HCT116 (cell line): ENCODE measurements around the gene IMMP2L.

Experiments
- CEBPB ChIP-seq: IDR thresholded peaks from 2 replicates; pipeline ENCODE4 v1.6.1; 2012; ENCODE audit warnings: low read depth
- EGR1 ChIP-seq: IDR thresholded peaks from 2 replicates; pipeline ENCODE4 v1.6.1; 2012; ENCODE audit warnings: low read depth
- ELF1 ChIP-seq: IDR thresholded peaks from 2 replicates; pipeline ENCODE4 v1.6.1; 2012; ENCODE audit warnings: low read depth, borderline replicate concordance
- EZH2phosphoT487 ChIP-seq: fragments of 200-600 bp; IDR thresholded peaks from 2 replicates; pipeline ENCODE4 v1.6.1; 2018; ENCODE audit warnings: antibody characterized with exemption, borderline replicate concordance
- FOSL1 ChIP-seq: IDR thresholded peaks from 2 replicates; pipeline ENCODE4 v1.6.1; 2012; ENCODE audit warnings: low read depth
- POLR2A ChIP-seq: IDR thresholded peaks from 2 replicates; pipeline ENCODE4 v1.7.0; 2011; ENCODE audit warnings: borderline replicate concordance; ENCODE audit not compliant: insufficient read depth, insufficient read length; ENCODE audit errors: extremely low read depth
- SIN3A ChIP-seq: IDR thresholded peaks from 2 replicates; pipeline ENCODE4 v1.6.1; 2012; ENCODE audit warnings: low read depth
- SP1 ChIP-seq: IDR thresholded peaks from 2 replicates; pipeline ENCODE4 v1.6.1; 2012; ENCODE audit warnings: low read depth
- ZFX ChIP-seq: fragments of 450-650 bp; IDR thresholded peaks from 2 replicates; pipeline ENCODE4 v1.6.1; 2017
- ZNF274 ChIP-seq: fragments of 200-500 bp; sonication (Bioruptor generic); IDR thresholded peaks from 2 replicates; pipeline ENCODE4 v1.6.1; 2014; ENCODE audit warnings: mild to moderate bottlenecking, low read depth, low read length, inconsistent platforms
- TF ChIP-seq, protein P1 (sequence below), 3 experiments: fragments of 200-600 bp in 1 of 3; sonication (generic) in 1 of 3; IDR thresholded peaks in 2 of 3; conservative IDR thresholded peaks in 1 of 3; 2 replicates each; pipeline ENCODE4 v1.5.1; 2012 to 2017; ENCODE audit warnings: low read depth in 2 of 3, low read length in 2 of 3, antibody characterized with exemption in 1 of 3, borderline replicate concordance in 1 of 3, control low read depth in 1 of 3, mild to moderate bottlenecking in 1 of 3, mixed read lengths in 1 of 3, mixed run types in 1 of 3, moderate library complexity in 1 of 3; ENCODE audit not compliant: insufficient read depth in 1 of 3
- TF ChIP-seq, protein P2 (sequence below): IDR thresholded peaks from 2 replicates; pipeline ENCODE4 v1.6.1; 2012; ENCODE audit warnings: low read depth

DNA sequence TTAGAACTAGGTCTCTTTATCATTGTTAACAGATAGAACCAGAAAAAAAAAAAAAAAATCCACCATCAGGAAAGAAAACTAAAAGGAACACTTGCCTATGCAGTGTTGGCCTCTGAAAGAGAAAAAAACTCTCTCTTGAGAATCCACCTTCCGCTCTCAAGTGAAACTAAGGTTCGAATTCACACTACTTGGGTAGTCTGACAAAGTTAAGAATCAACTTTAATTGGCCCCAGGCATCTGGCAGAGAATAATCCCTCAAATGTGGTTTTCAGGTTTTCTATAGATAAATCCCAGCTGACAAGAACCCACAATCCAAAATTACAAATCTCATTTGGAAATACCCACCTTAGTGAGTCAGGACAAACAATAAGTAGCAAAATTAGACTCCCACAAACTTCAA is 671.1 kb downstream of the IMMP2L start:
- TF ChIP-seq POLR2A: no peak
- TF ChIP-seq, protein P1, sequence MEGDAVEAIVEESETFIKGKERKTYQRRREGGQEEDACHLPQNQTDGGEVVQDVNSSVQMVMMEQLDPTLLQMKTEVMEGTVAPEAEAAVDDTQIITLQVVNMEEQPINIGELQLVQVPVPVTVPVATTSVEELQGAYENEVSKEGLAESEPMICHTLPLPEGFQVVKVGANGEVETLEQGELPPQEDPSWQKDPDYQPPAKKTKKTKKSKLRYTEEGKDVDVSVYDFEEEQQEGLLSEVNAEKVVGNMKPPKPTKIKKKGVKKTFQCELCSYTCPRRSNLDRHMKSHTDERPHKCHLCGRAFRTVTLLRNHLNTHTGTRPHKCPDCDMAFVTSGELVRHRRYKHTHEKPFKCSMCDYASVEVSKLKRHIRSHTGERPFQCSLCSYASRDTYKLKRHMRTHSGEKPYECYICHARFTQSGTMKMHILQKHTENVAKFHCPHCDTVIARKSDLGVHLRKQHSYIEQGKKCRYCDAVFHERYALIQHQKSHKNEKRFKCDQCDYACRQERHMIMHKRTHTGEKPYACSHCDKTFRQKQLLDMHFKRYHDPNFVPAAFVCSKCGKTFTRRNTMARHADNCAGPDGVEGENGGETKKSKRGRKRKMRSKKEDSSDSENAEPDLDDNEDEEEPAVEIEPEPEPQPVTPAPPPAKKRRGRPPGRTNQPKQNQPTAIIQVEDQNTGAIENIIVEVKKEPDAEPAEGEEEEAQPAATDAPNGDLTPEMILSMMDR (IDR thresholded peaks at IDR 0.05 in 2 of 3, conservative IDR thresholded peaks at IDR 0.05 in 1 of 3; ENCODE audit: borderline replicate concordance in 1 of 3, insufficient read depth in 1 of 3, low read depth in 2 of 3, low read length in 2 of 3): no peak
- TF ChIP-seq ZNF274: no peak
- TF ChIP-seq, protein P2, sequence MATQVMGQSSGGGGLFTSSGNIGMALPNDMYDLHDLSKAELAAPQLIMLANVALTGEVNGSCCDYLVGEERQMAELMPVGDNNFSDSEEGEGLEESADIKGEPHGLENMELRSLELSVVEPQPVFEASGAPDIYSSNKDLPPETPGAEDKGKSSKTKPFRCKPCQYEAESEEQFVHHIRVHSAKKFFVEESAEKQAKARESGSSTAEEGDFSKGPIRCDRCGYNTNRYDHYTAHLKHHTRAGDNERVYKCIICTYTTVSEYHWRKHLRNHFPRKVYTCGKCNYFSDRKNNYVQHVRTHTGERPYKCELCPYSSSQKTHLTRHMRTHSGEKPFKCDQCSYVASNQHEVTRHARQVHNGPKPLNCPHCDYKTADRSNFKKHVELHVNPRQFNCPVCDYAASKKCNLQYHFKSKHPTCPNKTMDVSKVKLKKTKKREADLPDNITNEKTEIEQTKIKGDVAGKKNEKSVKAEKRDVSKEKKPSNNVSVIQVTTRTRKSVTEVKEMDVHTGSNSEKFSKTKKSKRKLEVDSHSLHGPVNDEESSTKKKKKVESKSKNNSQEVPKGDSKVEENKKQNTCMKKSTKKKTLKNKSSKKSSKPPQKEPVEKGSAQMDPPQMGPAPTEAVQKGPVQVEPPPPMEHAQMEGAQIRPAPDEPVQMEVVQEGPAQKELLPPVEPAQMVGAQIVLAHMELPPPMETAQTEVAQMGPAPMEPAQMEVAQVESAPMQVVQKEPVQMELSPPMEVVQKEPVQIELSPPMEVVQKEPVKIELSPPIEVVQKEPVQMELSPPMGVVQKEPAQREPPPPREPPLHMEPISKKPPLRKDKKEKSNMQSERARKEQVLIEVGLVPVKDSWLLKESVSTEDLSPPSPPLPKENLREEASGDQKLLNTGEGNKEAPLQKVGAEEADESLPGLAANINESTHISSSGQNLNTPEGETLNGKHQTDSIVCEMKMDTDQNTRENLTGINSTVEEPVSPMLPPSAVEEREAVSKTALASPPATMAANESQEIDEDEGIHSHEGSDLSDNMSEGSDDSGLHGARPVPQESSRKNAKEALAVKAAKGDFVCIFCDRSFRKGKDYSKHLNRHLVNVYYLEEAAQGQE: no peak
- TF ChIP-seq EZH2phosphoT487: no peak
- TF ChIP-seq FOSL1: no peak
- TF ChIP-seq ELF1: no peak
- no peak for TF ChIP-seq ZFX
- no peak for TF ChIP-seq CEBPB
- TF ChIP-seq EGR1: no peak
- no peak for TF ChIP-seq SP1
- no peak for TF ChIP-seq SIN3A
